Activated CD4-positive, alpha-beta T cell treated with anti-CD3 and anti-CD28 coated beads, Interleukin-2, amount 50 U/mL, for 24 hours (primary cell): ENCODE results near the gene GAS2L2.

Experiments
- DNase-seq, 2 donors: peaks; one replicate each; pipeline ENCODE4 v3.0.0-alpha.2; 2020; ENCODE audit warnings: low read depth in 1 of 2, low spot score in 1 of 2

Gene GAS2L2

GRCh38 chr17:35747540-35748017, 5.5 kb downstream of the GAS2L2 start:
- peak; percentile 64 to 69 for DNase-seq

- DNase-seq: no peak
Observed at GRCh38 chr17:35745749-35746320, 7.2 kb downstream of the GAS2L2 start.

GRCh38 chr17:35745246-35745645, 7.8 kb downstream of the GAS2L2 start:
- DNase-seq: no peak

GRCh38 chr17:35744830-35745229, 8.2 kb downstream of the GAS2L2 start:
- no peak for DNase-seq

- no peak for DNase-seq
Observed at GRCh38 chr17:35743626-35744328, 9.3 kb downstream of the GAS2L2 start.

- no peak for DNase-seq
Observed at GRCh38 chr17:35742896-35743477, 10.1 kb downstream of the GAS2L2 start.

- DNase-seq: no peak
Observed at GRCh38 chr17:35742496-35742895, 10.5 kb downstream of the GAS2L2 start.

GRCh38 chr17:35740997-35741931, 11.8 kb downstream of the GAS2L2 start:
- no peak for DNase-seq

- no peak for DNase-seq
Observed at GRCh38 chr17:35740216-35740615, 12.8 kb downstream of the GAS2L2 start.

- DNase-seq: no peak
Observed at GRCh38 chr17:35738519-35739133, 14.4 kb downstream of the GAS2L2 start.

- DNase-seq: no peak
Observed at GRCh38 chr17:35736236-35736635, 16.8 kb downstream of the GAS2L2 start.

GRCh38 chr17:35735036-35735805, 17.8 kb downstream of the GAS2L2 start:
- no peak for DNase-seq

GRCh38 chr17:35734396-35734795, 18.6 kb downstream of the GAS2L2 start:
- DNase-seq: no peak

GRCh38 chr17:35733366-35733765, 19.7 kb downstream of the GAS2L2 start:
- DNase-seq: no peak

- no peak for DNase-seq
Observed at GRCh38 chr17:35732806-35733136, 20.3 kb downstream of the GAS2L2 start.

GRCh38 chr17:35731917-35732805, 20.9 kb downstream of the GAS2L2 start:
- DNase-seq: no peak

- peak in 1 of 2 donors; percentile 19 for DNase-seq
Observed at GRCh38 chr17:35731239-35731916, 21.7 kb downstream of the GAS2L2 start, which contains the start of gene RASL10B. Gene RASL10B (plus strand): TSS chr17:35731639. CDS start chr17:35735185, 3,546 bp downstream.

- DNase-seq: no peak
Observed at GRCh38 chr17:35730400-35731005, 22.5 kb downstream of the GAS2L2 start.
